SJCRH30 (cell line): ENCODE data around the gene GAD2. TPM values are rescaled to one million over a fixed set of nuclear protein-coding genes. Genes with fewer than 3 reads are reported as not detected.

Source experiments
- total RNA-seq: library from RNA; depleted of rRNA; stranded (reverse); fragments of >200 nt; shearing (Covaris generic); gene quantifications from 2 replicates; pipeline ENCODE4 v1.2.3, GENCODE V29; 2014; rRNA removed

The GAD2 gene
- total RNA-seq, 1 experiment from 2014 or later = not detected

Other genes with a start within 250 kb of the GAD2 start
- gene APBB1IP, start 221.6 kb downstream of the GAD2 start, total RNA-seq = not detected in 2 replicates